Peyer's patch (tissue), 4 donors: ENCODE measurements around the gene BSCL2. TPM values are rescaled to one million over a fixed set of nuclear protein-coding genes. Genes with fewer than 3 reads are reported as not detected.
"Not testable (repeated sequence)": the region's sequence is repeated elsewhere in the genome, so short reads cannot be mapped to it uniquely, and the experiment has no call there.

Source experiments
- DNase-seq, 3 donors: peaks; one replicate each; pipeline ENCODE4 v3.0.0-alpha.2; 2017 to 2019
- H3K27ac ChIP-seq, 4 donors: fragments of 200-600 bp; sonication (generic); one replicate each; pipeline ENCODE4 v1.5.1; 2016 to 2019
- H3K27me3 ChIP-seq, 2 donors: fragments of 200-600 bp; sonication (generic); one replicate each; pipeline ENCODE4 v1.5.1; 2019
- H3K36me3 ChIP-seq, 3 donors: fragments of 200-600 bp; sonication (generic); one replicate each; pipeline ENCODE4 v1.5.1; 2016 to 2019
- H3K4me1 ChIP-seq, 4 donors: fragments of 200-600 bp; sonication (generic); one replicate each; pipeline ENCODE4 v1.5.1; 2016 to 2019
- H3K4me3 ChIP-seq, 4 donors: fragments of 200-600 bp; sonication (generic); 1 replicate in 3 of 4; 2 replicates in 1 of 4; pipeline ENCODE4 v1.5.1; 2016 to 2019; ENCODE audit warnings: mild to moderate bottlenecking in 1 of 4
- H3K9me3 ChIP-seq, 4 donors: fragments of 200-600 bp; sonication (generic); one replicate each; pipeline ENCODE4 v1.5.1; 2016 to 2019; ENCODE audit warnings: mild to moderate bottlenecking in 1 of 4
- CTCF ChIP-seq, 6 experiments: fragments of 450-650 bp in 4 of 6; fragments of 200-600 bp in 2 of 6; sonication (generic) in 1 of 6; IDR thresholded peaks; one replicate each; pipeline ENCODE4 v1.5.1; 2017 to 2019; ENCODE audit warnings: antibody characterized with exemption in 6 of 6, mild to moderate bottlenecking in 3 of 6, moderate library complexity in 1 of 6
- POLR2A ChIP-seq, 2 donors: fragments of 450-650 bp; IDR thresholded peaks; one replicate each; pipeline ENCODE4 v1.5.1; 2017; ENCODE audit warnings: antibody characterized with exemption in 2 of 2, mild to moderate bottlenecking in 2 of 2, moderate library complexity in 2 of 2
- total RNA-seq, 4 donors: library from RNA; depleted of rRNA; stranded (reverse); fragments of >200 nt; gene quantifications; one replicate each; pipeline ENCODE4 v1.1.0, GENCODE V29; 2016

Gene BSCL2
- total RNA-seq, 4 donors from 2014 or later = 51.5 to 71.2 (median 61.3) TPM

- Histone ChIP-seq H3K36me3 (peaks cover 0 to 18% (median 0%) of the 10 kb centered on the region in 3 donors), H3K27me3 (no peaks in the 10 kb centered on the region), H3K9me3 (no peaks in the 10 kb centered on the region), H3K4me3 (no peak overlapping the region), H3K4me1 (peaks cover 0 to 23% (median 4%) of the 10 kb centered on the region in 4 donors), H3K27ac (no peak overlapping the region)
- TF ChIP-seq CTCF (IDR thresholded peaks at IDR 0.05) (no peak), POLR2A (IDR thresholded peaks at IDR 0.05) (no peak)
- DNase-seq = no peak
Measured at GRCh38 chr11:62752177-62752785, 45.1 kb upstream of the BSCL2 start.

GRCh38 chr11:62749931-62750330, 42.7 kb upstream of the BSCL2 start:
- Histone ChIP-seq H3K4me1 (peaks cover 0 to 23% (median 4%) of the 10 kb centered on the region in 4 donors), H3K36me3 (peaks cover 0 to 18% (median 0%) of the 10 kb centered on the region in 3 donors)
- H3K4me3 ChIP-seq, DNase-seq, H3K27ac ChIP-seq, H3K9me3 ChIP-seq, H3K27me3 ChIP-seq: not testable (repeated sequence)

DNA sequence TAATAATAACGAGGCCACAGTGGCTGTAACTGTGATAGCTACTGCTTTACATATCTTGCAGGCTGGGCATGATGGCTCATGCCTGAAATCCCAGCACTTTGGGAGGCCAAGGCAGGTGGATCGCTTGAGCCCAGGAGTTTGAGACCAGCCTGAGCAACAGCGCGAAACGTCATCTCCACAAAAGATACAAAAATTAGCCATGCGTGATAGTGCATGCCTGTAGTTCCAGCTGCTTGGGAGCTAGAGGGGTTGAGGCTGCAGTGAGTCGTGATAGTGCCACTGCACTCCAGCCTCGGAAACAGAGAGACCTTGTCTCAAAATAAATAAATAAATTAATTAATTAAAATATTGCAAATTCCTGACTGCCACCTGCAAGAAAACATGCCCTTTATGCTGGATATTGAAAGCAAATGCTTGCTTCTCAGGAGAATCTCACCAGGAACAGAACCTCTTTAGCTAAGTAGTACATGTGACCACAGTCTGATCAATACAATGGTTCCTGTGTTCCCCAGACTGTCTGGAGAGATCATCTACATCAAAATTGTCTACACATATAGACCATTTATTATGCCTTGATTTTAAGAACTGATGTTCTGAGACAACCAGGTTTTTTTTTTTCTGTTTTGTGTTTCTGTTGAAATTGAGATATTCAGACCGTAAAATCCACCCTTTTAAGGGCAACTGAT, 40.4 kb upstream of the BSCL2 start:
- Histone ChIP-seq H3K27ac (no peak overlapping the region), H3K27me3 (no peaks in the 10 kb centered on the region), H3K4me3 (no peak overlapping the region), H3K4me1 (peaks cover 0 to 8% (median 0%) of the 10 kb centered on the region in 4 donors), H3K36me3 (peaks cover 0 to 15% (median 0%) of the 10 kb centered on the region in 3 donors), H3K9me3 (no peaks in the 10 kb centered on the region)
- TF ChIP-seq CTCF (IDR thresholded peaks at IDR 0.05) (no peak), POLR2A (IDR thresholded peaks at IDR 0.05) (no peak)
- no peak for DNase-seq

DNA sequence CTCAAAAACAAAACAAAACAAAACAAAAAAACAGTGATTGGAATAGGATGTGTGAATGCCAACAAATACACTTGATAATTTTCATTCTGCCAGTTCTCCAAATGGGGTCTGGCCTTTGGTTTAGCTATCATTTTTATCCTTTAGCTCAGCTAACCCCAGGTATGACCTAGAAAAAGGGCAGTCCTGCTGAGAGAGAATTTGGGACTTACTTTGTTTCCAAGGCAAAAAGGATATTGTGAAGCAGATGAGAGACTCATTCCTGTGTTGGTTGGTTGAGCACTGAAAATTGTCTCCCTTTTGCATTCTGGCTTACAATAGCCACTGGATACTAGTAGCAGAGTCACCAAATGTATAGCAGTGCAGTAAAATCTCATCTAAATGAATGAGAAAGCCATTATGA, 30.0 kb upstream of the BSCL2 start:
- TF ChIP-seq POLR2A (IDR thresholded peaks at IDR 0.05) (no peak), CTCF (IDR thresholded peaks at IDR 0.05) (no peak)
- H3K27ac ChIP-seq = no peak overlapping the region
- DNase-seq = no peak
- H3K9me3 ChIP-seq = no peaks in the 10 kb centered on the region
- H3K36me3 ChIP-seq = peaks cover 0 to 81% (median 2%) of the 10 kb centered on the region in 3 donors
- H3K4me3 ChIP-seq = no peak overlapping the region
- H3K4me1 ChIP-seq = peaks cover 0 to 6% (median 0%) of the 10 kb centered on the region in 4 donors
- no peaks in the 10 kb centered on the region for H3K27me3 ChIP-seq

- Histone ChIP-seq H3K27ac (no peak overlapping the region), H3K4me3 (no peak overlapping the region), H3K27me3 (no peaks in the 10 kb centered on the region), H3K9me3 (no peaks in the 10 kb centered on the region), H3K36me3 (peaks cover 0 to 61% (median 0%) of the 10 kb centered on the region in 3 donors), H3K4me1 (peaks cover 0 to 31% (median 3%) of the 10 kb centered on the region in 4 donors)
- DNase-seq = no peak
- TF ChIP-seq CTCF (IDR thresholded peaks at IDR 0.05) = peak in 2 of 6 experiments; percentile 7 to 13
- TF ChIP-seq POLR2A (IDR thresholded peaks at IDR 0.05) = no peak
Measured at GRCh38 chr11:62732830-62733229, 25.6 kb upstream of the BSCL2 start.

GRCh38 chr11:62730076-62730475, 22.9 kb upstream of the BSCL2 start:
- H3K4me1 ChIP-seq = peaks cover 0 to 37% (median 4%) of the 10 kb centered on the region in 4 donors
- H3K36me3 ChIP-seq = peaks cover 0 to 34% (median 0%) of the 10 kb centered on the region in 3 donors
- not testable (repeated sequence) for H3K9me3 ChIP-seq, H3K27ac ChIP-seq, H3K27me3 ChIP-seq
- DNase-seq = peak in 1 of 3 donors; percentile 34
- H3K4me3 ChIP-seq = peak overlapping the region in 1 of 4 donors; percentile 83
